Thyroid gland (tissue), 4 donors: ENCODE results near the gene GMEB2. TPM values are rescaled to one million over a fixed set of nuclear protein-coding genes. Genes with fewer than 3 reads are reported as not detected.

Source experiments
- DNase-seq, 2 donors: peaks; one replicate each; pipeline ENCODE4 v3.0.0-alpha.2; 2019
- H3K27ac ChIP-seq, 3 donors: fragments of 200-600 bp; sonication (generic); 1 replicate in 2 of 3; 2 replicates in 1 of 3; pipeline ENCODE4 v1.5.1; 2016 to 2019; ENCODE audit warnings: mild to moderate bottlenecking in 1 of 3, moderate library complexity in 1 of 3
- H3K27me3 ChIP-seq: fragments of 200-600 bp; sonication (generic); one replicate; pipeline ENCODE4 v1.5.1; 2019
- H3K36me3 ChIP-seq, 2 donors: fragments of 200-600 bp; sonication (generic); one replicate each; pipeline ENCODE4 v1.5.1; 2016 to 2019
- H3K4me1 ChIP-seq, 2 donors: fragments of 200-600 bp; sonication (generic); one replicate each; pipeline ENCODE4 v1.5.1; 2017 to 2019
- H3K4me3 ChIP-seq, 3 donors: fragments of 200-600 bp; sonication (generic); replicated peaks in 1 of 3; 1 replicate in 2 of 3; 2 replicates in 1 of 3; pipeline ENCODE4 v1.5.1; 2016; ENCODE audit warnings: mild to moderate bottlenecking in 1 of 3
- H3K9me3 ChIP-seq: fragments of 200-600 bp; sonication (generic); one replicate; pipeline ENCODE4 v1.5.1; 2017
- CTCF ChIP-seq, 6 experiments: fragments of 200-600 bp in 3 of 6; fragments of 450-650 bp in 3 of 6; sonication (generic) in 3 of 6; IDR thresholded peaks; one replicate each; pipeline ENCODE4 v1.5.1; 2016 to 2019; ENCODE audit warnings: antibody characterized with exemption in 6 of 6, mild to moderate bottlenecking in 2 of 6, inconsistent platforms in 1 of 6, moderate library complexity in 1 of 6
- POLR2A ChIP-seq, 2 donors: fragments of 450-650 bp; IDR thresholded peaks; one replicate each; pipeline ENCODE4 v1.6.1; 2017; ENCODE audit warnings: antibody characterized with exemption in 2 of 2, mild to moderate bottlenecking in 2 of 2, moderate library complexity in 1 of 2
- WGBS, 2 donors: methylation state at CpG; one replicate each; pipeline ENCODE4 v1.1.5; 2017; 5-methylcytosine and 5-hydroxymethylcytosine counted together
- intact Hi-C: fragments of 100-400 bp; cut with DNase I; formaldehyde crosslinking; loops from one replicate; pipeline ENCODE4 v1.15.1; 2023
- total RNA-seq, 4 donors: library from RNA; depleted of rRNA; stranded (reverse); fragments of >200 nt; gene quantifications; one replicate each; pipeline ENCODE4 v1.2.3, GENCODE V29; 2016

GMEB2 gene
- total RNA-seq, 4 donors from 2014 or later: 23.1 to 34.9 (median 29.9) TPM

- intact Hi-C loops: no loop called here
- H3K9me3 ChIP-seq: no peaks in the 10 kb centered on the region
- no peaks in the 10 kb centered on the region for H3K27me3 ChIP-seq
- H3K27ac ChIP-seq: peak overlapping the region; percentile 49 to 86 (median 76)
- TF ChIP-seq POLR2A (IDR thresholded peaks at IDR 0.05) (no peak), CTCF (IDR thresholded peaks at IDR 0.05) (no peak)
- WGBS, 2 donors: 40 to 59% methylated on average over 12 to 22 of the region's 31 CpGs
- peaks cover 21 to 26% of the 10 kb centered on the region in 2 donors for H3K4me1 ChIP-seq
- no peak for DNase-seq
- peak overlapping the region in 1 of 3 donors; percentile 53 for H3K4me3 ChIP-seq
- peaks cover 7 to 9% of the 10 kb centered on the region in 2 donors for H3K36me3 ChIP-seq
Observed at GRCh38 chr20:63657260-63657936, 30.5 kb upstream of the GMEB2 start.

DNA sequence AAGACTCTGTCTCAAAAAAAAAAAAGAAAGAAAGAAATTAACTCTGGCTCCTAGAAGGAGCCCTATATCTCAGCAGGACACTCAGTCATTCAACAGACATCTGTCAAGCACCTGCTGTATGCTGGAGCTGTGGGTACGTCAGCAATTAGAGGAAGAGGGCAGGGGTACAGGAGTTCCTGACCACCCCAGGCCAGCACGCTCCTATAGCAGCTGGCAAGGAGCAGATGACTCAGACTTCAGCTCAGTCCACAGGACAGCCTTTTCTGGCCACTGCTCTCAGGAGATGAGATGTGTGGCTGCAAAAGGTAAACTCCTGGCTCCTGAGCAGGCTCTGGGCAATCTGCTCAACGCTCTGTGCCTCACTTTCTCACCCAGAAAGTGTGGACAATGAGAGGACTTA lies 29.6 kb upstream of the GMEB2 start:
- no peak for DNase-seq
- Histone ChIP-seq H3K27me3 (no peaks in the 10 kb centered on the region), H3K27ac (no peak overlapping the region), H3K4me3 (no peak overlapping the region), H3K4me1 (peaks cover 27 to 36% of the 10 kb centered on the region in 2 donors), H3K9me3 (no peaks in the 10 kb centered on the region), H3K36me3 (peaks cover 0 to 4% of the 10 kb centered on the region in 2 donors)
- intact Hi-C loops: no loop called here
- 80 to 92% methylated on average over 3 of the region's 3 CpGs for WGBS, 2 donors
- no peak for TF ChIP-seq POLR2A (IDR thresholded peaks at IDR 0.05)
- TF ChIP-seq CTCF (IDR thresholded peaks at IDR 0.05): no peak

DNA sequence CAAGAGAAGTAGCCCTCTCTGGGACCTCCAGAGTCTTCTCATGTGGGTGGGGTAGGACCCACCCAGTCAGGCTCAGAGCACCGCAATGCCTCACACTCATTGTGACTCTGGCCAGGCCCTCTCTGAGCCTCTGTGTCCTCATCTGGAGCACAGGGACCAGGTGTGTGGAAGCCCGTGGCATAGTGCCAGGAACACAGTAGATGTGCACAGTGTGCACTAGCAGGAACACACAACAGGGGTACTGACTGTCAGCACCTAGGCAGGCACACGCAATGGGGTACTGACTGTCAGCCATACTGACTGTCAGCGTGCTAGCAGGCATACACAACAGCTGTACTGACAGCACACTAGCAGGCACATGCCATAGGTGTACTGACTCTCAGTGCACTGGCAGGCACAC lies 28.3 kb upstream of the GMEB2 start:
- no peaks in the 10 kb centered on the region for H3K36me3 ChIP-seq
- intact Hi-C loops: no loop called here
- no peak overlapping the region for H3K27ac ChIP-seq
- 89 to 92% methylated on average over 3 to 4 of the region's 4 CpGs for WGBS, 2 donors
- H3K27me3 ChIP-seq: no peaks in the 10 kb centered on the region
- H3K9me3 ChIP-seq: no peaks in the 10 kb centered on the region
- H3K4me1 ChIP-seq: peaks cover 27 to 40% of the 10 kb centered on the region in 2 donors
- no peak overlapping the region for H3K4me3 ChIP-seq
- no peak for DNase-seq
- no peak for TF ChIP-seq POLR2A (IDR thresholded peaks at IDR 0.05)
- TF ChIP-seq CTCF (IDR thresholded peaks at IDR 0.05): no peak

DNA sequence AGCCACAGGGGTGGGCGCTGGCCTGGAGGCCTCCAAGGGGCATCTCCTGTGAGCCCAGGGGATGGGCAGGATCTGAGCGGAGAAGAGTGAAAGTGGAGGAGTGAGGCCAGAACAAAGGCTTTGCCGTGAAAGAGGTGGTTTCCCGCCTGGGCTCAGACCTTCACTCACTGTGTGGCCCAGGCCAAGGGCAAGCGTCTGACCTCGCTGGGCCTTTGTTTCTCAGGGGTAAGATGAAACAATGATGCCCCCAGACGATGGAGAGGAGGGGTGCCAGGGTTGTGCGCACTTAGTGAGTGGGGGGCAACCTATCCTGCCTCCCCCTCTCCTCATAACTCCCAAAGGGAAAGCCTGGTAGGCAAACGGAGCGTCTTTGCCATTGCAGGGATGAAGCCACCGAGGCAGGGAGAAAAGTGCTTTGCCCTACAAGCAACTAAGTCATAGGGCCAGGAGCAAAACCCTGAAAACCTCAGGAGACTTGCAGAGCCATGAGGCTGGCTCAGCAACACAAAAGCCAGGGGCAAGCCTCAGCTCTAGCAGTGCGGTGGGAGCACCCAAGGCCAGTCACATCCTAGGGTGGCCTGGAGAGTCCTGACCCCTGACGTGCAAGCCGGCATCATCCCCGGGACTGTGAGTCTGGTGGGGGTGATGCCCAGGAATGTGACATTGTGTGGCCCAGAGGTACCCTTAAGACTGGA lies 27.2 kb upstream of the GMEB2 start:
- intact Hi-C loops: no loop called here
- TF ChIP-seq POLR2A (IDR thresholded peaks at IDR 0.05) (no peak), CTCF (IDR thresholded peaks at IDR 0.05) (no peak)
- peak overlapping the region; percentile 30 to 74 (median 65) for H3K27ac ChIP-seq
- no peaks in the 10 kb centered on the region for H3K9me3 ChIP-seq
- peak overlapping the region in 1 of 3 donors; percentile 71 for H3K4me3 ChIP-seq
- H3K4me1 ChIP-seq: peaks cover 23 to 36% of the 10 kb centered on the region in 2 donors
- 58 to 78% methylated on average over 9 to 14 of the region's 15 CpGs for WGBS, 2 donors
- H3K36me3 ChIP-seq: no peaks in the 10 kb centered on the region
- no peaks in the 10 kb centered on the region for H3K27me3 ChIP-seq
- no peak for DNase-seq
